ENCODE measurements around the gene SYT11.
A peak's percentile ranks its signal among the peaks of the same experiment; 100 is the strongest.

The SYT11 gene

GRCh38 chr1:155912056-155912536 lies 52.7 kb downstream of the SYT11 start (continued):
- TF ChIP-seq KLF8 (tag by site-specific recombination; IDR thresholded peaks at IDR 0.05) (peak; percentile 38; the same call in 1 of the 2 replicates), ZXDB (tag by site-specific recombination; IDR thresholded peaks at IDR 0.05) (no peak), ZNF837 (tag by site-specific recombination; IDR thresholded peaks at IDR 0.05) (no peak), ZNF639 (tag by site-specific recombination; IDR thresholded peaks at IDR 0.05) (no peak), INSM2 (tag by site-specific recombination; IDR thresholded peaks at IDR 0.05) (peak; percentile 55), PRDM4 (tag by site-specific recombination; IDR thresholded peaks at IDR 0.05) (no peak), ZNF768 (tag by site-specific recombination; IDR thresholded peaks at IDR 0.05) (no peak), ZNF610 (tag by site-specific recombination; IDR thresholded peaks at IDR 0.05; ENCODE audit: borderline replicate concordance) (no peak), ZFP37 (tag by site-specific recombination; IDR thresholded peaks at IDR 0.05) (no peak), ZNF704 (tag by site-specific recombination; IDR thresholded peaks at IDR 0.05) (no peak), ZNF112 (tag by site-specific recombination; IDR thresholded peaks at IDR 0.05) (no peak), ZNF843 (tag by site-specific recombination; IDR thresholded peaks at IDR 0.05) (no peak; the same call in 1 of the 2 replicates), ZBTB10 (tag by site-specific recombination; IDR thresholded peaks at IDR 0.05) (no peak), SALL2 (tag by site-specific recombination; IDR thresholded peaks at IDR 0.05; ENCODE audit: borderline replicate concordance) (no peak), ZNF416 (tag by site-specific recombination; IDR thresholded peaks at IDR 0.05) (no peak)
- TF ChIP-seq, protein P1, sequence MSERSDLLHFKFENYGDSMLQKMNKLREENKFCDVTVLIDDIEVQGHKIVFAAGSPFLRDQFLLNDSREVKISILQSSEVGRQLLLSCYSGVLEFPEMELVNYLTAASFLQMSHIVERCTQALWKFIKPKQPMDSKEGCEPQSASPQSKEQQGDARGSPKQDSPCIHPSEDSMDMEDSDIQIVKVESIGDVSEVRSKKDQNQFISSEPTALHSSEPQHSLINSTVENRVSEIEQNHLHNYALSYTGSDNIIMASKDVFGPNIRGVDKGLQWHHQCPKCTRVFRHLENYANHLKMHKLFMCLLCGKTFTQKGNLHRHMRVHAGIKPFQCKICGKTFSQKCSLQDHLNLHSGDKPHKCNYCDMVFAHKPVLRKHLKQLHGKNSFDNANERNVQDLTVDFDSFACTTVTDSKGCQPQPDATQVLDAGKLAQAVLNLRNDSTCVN (tag by site-specific recombination; optimal IDR thresholded peaks at IDR 0.05) = no peak
- TF ChIP-seq, protein P2, sequence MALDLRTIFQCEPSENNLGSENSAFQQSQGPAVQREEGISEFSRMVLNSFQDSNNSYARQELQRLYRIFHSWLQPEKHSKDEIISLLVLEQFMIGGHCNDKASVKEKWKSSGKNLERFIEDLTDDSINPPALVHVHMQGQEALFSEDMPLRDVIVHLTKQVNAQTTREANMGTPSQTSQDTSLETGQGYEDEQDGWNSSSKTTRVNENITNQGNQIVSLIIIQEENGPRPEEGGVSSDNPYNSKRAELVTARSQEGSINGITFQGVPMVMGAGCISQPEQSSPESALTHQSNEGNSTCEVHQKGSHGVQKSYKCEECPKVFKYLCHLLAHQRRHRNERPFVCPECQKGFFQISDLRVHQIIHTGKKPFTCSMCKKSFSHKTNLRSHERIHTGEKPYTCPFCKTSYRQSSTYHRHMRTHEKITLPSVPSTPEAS (tag by site-specific recombination; IDR thresholded peaks at IDR 0.05) = no peak
- TF ChIP-seq, protein P3, sequence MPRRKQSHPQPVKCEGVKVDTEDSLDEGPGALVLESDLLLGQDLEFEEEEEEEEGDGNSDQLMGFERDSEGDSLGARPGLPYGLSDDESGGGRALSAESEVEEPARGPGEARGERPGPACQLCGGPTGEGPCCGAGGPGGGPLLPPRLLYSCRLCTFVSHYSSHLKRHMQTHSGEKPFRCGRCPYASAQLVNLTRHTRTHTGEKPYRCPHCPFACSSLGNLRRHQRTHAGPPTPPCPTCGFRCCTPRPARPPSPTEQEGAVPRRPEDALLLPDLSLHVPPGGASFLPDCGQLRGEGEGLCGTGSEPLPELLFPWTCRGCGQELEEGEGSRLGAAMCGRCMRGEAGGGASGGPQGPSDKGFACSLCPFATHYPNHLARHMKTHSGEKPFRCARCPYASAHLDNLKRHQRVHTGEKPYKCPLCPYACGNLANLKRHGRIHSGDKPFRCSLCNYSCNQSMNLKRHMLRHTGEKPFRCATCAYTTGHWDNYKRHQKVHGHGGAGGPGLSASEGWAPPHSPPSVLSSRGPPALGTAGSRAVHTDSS (tag by site-specific recombination; IDR thresholded peaks at IDR 0.05) = no peak

Data from HEK293 (cell line).